SKM-1 treated with dmso at 0.1 percent for 144 hours (cell line): ENCODE data around the gene CSTB.

Experiments used
- DNase-seq: peaks from one replicate; lab custom pipeline; 2025; ENCODE audit not compliant: unreplicated experiment; lab: John Stamatoyannopoulos, UW

Gene CSTB

GRCh38 chr21:43733529-43734071, 42.5 kb downstream of the CSTB start:
- DNase-seq, result no peak

GRCh38 chr21:43733060-43733459, 43.0 kb downstream of the CSTB start:
- no peak for DNase-seq

GRCh38 chr21:43731891-43732711, 44.0 kb downstream of the CSTB start:
- DNase-seq, result no peak

- DNase-seq, result no peak
Measured at GRCh38 chr21:43731476-43731875, 44.6 kb downstream of the CSTB start.

DNA sequence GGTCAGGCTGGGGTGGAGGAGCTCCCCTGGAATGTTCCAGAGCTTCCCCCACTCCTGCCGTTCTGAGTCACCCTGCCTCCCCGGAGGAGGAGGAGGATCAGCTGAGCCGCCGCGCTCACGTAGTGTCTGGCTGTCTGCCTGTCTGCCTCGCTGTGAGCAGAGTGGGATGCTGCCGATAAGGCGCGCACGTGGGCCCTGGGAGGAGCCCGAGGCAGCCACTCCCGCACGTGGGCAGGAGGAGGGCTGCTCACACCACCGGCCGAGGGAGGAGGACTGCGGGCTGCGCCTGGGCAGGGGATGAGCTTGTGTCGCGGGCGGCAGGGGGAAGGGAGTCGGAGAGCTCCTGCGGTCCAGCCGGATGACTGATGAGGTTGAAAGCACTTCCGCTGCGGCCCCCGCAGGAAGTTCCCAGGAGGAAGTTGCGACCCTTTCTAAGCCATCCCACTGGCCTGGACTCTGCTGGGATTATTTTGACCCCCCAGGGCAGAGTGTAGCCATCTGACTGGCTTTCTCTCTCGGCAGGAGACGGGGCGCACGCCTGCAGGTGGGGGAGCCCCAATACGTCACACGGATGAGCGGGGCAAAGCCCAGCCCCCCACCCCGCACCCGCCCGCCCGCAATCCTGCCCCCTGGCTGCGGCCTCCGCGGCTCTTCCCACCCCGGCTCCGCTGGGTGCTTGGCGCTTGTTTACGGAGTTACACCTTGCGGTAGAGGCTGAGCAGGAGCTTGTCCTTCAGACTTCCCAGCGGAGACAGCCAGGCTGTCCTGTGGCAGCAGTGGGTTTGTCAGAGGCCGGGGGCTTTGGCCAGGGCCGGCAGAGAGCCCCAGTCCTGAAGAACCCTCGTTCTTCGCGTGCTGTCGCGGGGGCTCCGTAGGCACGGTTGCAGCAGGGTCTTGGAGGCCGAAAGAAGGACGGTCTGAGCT, 47.4 kb downstream of the CSTB start:
- DNase-seq, result peak; percentile 92

DNA sequence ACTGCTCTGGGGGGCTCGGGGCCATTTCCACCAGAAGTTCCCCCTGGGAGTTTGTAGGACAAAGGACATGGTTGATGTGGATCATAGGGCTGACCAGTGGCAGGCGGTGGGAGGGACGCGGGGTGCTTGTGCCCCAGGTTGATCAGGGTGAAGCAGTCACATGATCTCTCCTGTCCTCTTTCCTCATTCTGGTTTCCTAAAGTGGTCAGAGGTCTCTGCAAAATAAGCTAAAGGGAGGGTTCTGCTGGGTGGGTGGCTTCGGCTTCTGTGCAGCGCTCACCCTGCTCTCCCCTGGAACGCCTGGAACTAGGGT, 48.0 kb downstream of the CSTB start:
- DNase-seq, result peak; percentile 72

GRCh38 chr21:43727519-43728153, 48.5 kb downstream of the CSTB start:
- DNase-seq, result no peak

DNA sequence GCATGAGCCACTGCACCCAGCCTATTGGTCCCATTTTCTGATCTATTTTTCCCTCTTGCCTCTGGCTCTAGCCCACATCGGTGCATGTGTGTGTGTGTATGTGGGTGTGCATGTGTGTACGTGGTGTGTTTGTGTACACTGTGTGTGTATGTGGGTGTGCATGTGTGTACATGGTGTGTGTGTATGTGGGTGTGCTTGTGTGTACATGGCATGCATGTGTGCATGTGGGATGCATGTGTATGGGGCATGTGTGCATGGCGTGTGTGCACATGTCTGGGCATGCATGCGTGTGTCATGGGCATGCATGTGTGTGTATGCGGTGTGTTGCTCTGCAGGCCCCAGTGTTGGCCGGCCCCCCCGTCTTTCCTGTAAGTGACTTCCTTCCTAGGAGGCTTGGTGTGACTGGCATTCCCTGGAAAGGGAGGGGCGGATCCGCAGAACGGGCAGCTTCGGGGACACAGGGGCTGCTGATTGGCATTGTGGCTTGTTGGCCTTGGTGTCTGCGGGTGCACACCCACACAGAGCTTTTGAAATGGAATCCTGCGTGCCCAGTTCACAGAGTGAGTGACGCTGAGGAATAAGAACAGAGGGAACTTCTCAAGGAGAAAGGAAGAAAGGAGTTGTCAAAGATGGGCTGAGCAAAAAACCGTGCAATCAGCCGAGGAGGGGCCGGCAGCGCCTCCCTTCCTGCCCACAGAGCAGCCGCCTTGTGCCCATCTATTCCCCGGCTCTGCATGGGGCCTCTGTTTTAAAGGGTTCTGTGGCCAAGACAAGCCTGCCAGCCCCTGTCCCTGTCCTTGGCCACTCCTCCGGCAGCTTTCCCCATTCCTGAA, 49.2 kb downstream of the CSTB start:
- DNase-seq, result no peak
